GM13976 (cell line): ENCODE results near the gene CASQ1.

Source experiments
- DNase-seq: peaks from one replicate; pipeline ENCODE4 v3.0.0; 2012; ENCODE audit warnings: low spot score
- in situ Hi-C: fragments of 300-500 bp; cut with MboI; formaldehyde crosslinking; loops from one replicate; pipeline ENCODE4 v1.12.0; 2022; ENCODE audit warnings: low sequenced_read_pairs, mixed read lengths, inconsistent platforms; ENCODE audit not compliant: unreplicated experiment
- TF ChIP-seq, protein P1 (sequence below): IDR thresholded peaks from 2 replicates; pipeline ENCODE4 v1.5.1; 2012; ENCODE audit warnings: borderline replicate concordance, mild to moderate bottlenecking; ENCODE audit not compliant: insufficient read depth; ENCODE audit errors: extremely low read depth, missing control alignments, control extremely low read depth

The CASQ1 gene

DNA sequence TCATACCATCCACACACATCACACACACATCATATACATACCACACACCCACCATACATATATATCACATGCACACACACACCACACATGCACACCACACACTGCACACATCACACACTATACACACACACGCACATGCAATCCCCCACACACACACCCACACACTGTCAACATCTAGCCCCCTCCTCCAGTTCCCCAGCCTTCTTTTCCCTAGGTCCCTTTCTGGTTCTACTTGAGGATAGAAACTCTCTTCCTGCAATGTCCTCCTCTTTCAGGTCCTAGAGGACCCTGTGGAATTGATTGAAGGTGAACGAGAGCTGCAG, 4.3 kb downstream of the CASQ1 start:
- in situ Hi-C loops = loop anchor here (10.0 kb wide), 1 partner anchor 180 kb away; no protein-coding TSS in a partner anchor
- no peak for DNase-seq
- TF ChIP-seq, protein P1, sequence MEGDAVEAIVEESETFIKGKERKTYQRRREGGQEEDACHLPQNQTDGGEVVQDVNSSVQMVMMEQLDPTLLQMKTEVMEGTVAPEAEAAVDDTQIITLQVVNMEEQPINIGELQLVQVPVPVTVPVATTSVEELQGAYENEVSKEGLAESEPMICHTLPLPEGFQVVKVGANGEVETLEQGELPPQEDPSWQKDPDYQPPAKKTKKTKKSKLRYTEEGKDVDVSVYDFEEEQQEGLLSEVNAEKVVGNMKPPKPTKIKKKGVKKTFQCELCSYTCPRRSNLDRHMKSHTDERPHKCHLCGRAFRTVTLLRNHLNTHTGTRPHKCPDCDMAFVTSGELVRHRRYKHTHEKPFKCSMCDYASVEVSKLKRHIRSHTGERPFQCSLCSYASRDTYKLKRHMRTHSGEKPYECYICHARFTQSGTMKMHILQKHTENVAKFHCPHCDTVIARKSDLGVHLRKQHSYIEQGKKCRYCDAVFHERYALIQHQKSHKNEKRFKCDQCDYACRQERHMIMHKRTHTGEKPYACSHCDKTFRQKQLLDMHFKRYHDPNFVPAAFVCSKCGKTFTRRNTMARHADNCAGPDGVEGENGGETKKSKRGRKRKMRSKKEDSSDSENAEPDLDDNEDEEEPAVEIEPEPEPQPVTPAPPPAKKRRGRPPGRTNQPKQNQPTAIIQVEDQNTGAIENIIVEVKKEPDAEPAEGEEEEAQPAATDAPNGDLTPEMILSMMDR = no peak

DNA sequence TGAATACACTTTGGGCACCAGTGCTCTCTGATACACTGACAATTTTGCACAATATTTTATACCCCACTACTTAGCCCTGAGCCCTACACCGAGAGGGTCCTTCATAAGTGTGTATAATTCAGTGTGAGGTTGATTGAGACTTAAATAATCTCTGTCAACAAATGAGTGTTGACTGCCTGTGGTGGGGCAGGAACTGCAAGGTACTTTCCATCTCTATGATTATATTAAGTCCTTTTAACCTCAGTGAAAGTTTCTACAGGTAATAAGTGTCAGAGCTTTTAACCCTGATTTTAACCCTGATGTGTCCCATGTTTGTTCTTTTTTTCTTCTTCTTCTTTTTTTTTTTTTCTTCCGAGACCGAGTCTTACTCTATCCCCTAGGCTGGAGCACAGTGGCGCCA, 5.8 kb downstream of the CASQ1 start:
- in situ Hi-C loops = loop anchor here (10.0 kb wide), 1 partner anchor 179 kb away; no protein-coding TSS in a partner anchor
- DNase-seq = no peak
- TF ChIP-seq, protein P1 = no peak

DNA sequence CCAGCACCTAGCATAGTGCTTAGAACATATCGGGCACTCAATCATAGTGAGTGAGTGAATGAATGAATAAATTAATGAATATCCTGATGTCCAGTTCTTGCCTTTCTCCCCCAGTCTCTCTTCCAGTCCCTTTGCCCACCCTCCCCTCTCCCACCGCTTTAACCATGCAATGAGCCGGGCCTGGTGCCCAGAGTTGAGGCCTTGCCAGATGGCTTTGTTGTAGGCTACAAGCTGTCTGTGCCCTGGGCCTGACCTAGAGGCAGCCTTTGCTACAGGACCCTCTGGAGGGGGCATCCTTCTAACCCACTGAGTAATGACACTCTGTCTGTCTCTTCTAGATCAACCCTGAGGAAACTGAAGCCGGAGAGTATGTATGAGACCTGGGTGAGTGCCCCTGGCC, 6.9 kb downstream of the CASQ1 start:
- TF ChIP-seq, protein P1 = no peak
- no peak for DNase-seq
- in situ Hi-C loops = loop anchor here (10.0 kb wide), 1 partner anchor 178 kb away; no protein-coding TSS in a partner anchor

DNA sequence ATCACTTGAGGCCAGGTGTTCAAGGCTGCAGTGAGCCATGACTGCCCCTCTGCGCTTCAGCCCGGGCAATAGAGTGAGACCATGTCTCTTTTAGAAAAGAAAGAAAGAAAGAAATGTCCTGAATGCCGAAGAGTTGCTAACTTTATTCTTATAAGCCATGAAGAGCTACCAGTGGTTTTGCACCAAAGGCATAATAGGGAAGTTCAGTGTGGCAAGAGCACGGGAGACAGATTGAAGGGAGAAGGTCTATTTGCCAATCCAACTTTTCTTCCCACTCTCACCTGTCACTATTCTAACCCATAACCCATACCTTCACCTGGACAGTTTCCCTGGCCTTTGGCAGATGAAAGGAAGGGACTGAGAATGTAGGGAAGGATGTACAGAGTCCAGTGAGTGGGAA, 10.4 kb downstream of the CASQ1 start:
- DNase-seq = no peak

DNA sequence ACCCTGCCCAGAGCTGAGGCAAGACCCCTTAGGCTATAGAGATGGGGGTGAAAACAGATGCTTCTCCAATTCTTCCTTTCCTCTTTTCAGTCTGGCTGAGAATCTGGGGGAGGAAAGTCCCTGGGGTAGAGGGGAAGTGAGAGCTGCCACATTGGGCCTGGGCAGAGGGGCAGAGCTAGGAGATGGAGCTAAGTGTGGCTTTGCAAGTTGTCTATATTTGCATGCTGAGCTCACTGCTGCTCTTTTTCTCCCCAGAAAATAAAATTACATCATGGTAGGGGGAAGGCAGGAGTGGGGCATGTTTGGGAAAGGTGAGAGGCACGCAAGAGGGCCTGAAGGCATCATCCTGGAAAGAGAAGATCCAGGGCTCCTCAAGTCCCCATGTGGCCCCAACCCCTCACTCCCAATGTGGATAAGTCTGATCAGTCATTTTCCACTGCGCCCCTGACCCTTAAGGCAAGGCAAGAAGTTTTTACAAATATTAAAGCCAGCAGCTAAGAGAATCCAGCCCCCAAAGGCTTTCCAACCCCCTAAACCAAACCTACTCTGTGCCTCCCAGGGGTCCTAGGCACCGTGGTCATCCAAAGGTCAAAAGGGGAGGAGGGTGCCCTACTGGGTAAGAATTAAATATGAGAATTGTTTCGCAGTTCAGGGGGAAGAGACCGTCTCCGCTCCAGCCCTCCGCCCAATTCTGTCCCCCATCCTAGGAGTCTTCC, 14.3 kb downstream of the CASQ1 start:
- DNase-seq = peak; percentile 66
- in situ Hi-C loops = no loop called here
- TF ChIP-seq, protein P1 = no peak

More for the DNA sequence above, 10.4 kb downstream of the CASQ1 start:
- TF ChIP-seq, protein P1 = no peak
- in situ Hi-C loops = no loop called here

DNA sequence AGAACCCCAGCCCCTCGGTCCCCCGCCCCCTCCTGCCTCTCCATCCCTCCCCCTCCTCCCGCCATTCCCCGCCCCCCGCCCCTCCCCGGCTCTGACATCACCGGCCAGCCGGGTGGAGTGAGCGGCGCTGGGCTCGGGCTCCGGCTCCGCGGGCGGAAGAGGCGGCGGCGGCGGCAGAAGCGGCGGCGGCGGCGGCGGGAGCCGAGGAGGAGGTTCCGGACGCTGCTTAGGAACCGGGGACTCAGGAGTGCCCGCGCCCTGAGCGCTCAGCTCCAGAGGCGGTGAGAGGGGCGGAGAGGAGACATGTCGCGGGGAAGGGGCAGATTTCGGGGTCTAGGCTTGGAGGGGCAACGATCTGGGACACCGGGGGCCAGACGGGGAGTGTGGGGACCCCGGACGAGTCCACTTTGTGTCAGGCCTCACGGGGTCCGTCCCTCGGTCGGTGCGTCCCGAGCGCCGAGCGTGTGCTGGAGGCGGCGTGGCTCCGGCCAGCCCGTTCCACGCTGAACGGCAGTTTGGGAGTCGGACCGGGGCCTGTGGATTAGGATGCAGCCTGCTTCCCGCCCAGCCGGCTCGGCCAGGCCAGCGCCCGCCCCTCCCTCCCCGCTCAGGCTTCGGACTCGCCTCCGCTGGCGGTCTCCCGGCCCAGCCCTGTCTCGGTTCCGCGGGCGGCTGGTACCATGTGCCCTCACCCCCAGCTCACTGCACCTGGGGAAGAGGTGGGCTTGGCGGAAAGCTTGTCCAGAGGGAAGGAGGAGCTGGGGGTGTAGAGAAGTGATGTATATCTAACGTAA, 15.1 kb downstream of the CASQ1 start, which contains the start of gene PEA15:
Gene PEA15, plus strand, starts transcription at position 143 of the 794 bp plus-strand sequence. CDS start 6,161 bp downstream, outside the sequence.
- TF ChIP-seq, protein P1 = no peak
- in situ Hi-C loops = no loop called here
- DNase-seq = peak; percentile 90
